HEK293 (cell line): ENCODE data around the gene NDUFB10.

Experiments used
- GLIS2 ChIP-seq: fragments of 450-650 bp; formaldehyde crosslinking; IDR thresholded peaks from 2 replicates; pipeline ENCODE4 v1.5.1; 2016; ENCODE audit warnings: missing biosample characterization, missing genetic modification characterization
- KLF10 ChIP-seq: fragments of 450-650 bp; IDR thresholded peaks from 2 replicates; pipeline ENCODE4 v1.5.1; 2018; ENCODE audit warnings: missing biosample characterization, mild to moderate bottlenecking, missing genetic modification characterization
- KLF8 ChIP-seq: fragments of 450-650 bp; formaldehyde crosslinking; IDR thresholded peaks from 2 replicates; pipeline ENCODE4 v1.5.1; 2016; ENCODE audit warnings: missing biosample characterization, missing genetic modification characterization
- MEIS1 ChIP-seq: sonication (generic); formaldehyde crosslinking; IDR thresholded peaks from 2 replicates; pipeline ENCODE4 v1.8.1; 2022; ENCODE audit warnings: missing genetic modification reagents, mild to moderate bottlenecking, borderline replicate concordance
- MZF1 ChIP-seq: fragments of 450-650 bp; formaldehyde crosslinking; IDR thresholded peaks from 2 replicates; pipeline ENCODE4 v1.5.1; 2017; ENCODE audit warnings: missing biosample characterization, missing genetic modification characterization, borderline replicate concordance
- OVOL3 ChIP-seq: fragments of 450-650 bp; formaldehyde crosslinking; IDR thresholded peaks from 2 replicates; pipeline ENCODE4 v1.5.1; 2016; ENCODE audit warnings: missing biosample characterization, missing genetic modification characterization
- RBAK ChIP-seq: fragments of 450-650 bp; formaldehyde crosslinking; IDR thresholded peaks from 2 replicates; pipeline ENCODE4 v1.5.1; 2016; ENCODE audit warnings: missing biosample characterization, missing genetic modification characterization
- REPIN1 ChIP-seq: fragments of 450-650 bp; formaldehyde crosslinking; IDR thresholded peaks from 2 replicates; pipeline ENCODE4 v1.5.1; 2017; ENCODE audit warnings: missing biosample characterization, missing genetic modification characterization, low read depth
- SP7 ChIP-seq: fragments of 450-650 bp; formaldehyde crosslinking; IDR thresholded peaks from 2 replicates; pipeline ENCODE4 v1.5.1; 2016; ENCODE audit warnings: missing biosample characterization, missing genetic modification characterization
- ZBTB20 ChIP-seq: fragments of 450-650 bp; formaldehyde crosslinking; IDR thresholded peaks from 2 replicates; pipeline ENCODE4 v1.5.1; 2016; ENCODE audit warnings: missing biosample characterization, missing genetic modification characterization
- ZNF10 ChIP-seq: fragments of 450-650 bp; formaldehyde crosslinking; IDR thresholded peaks from 2 replicates; pipeline ENCODE4 v1.5.1; 2017; ENCODE audit warnings: missing biosample characterization, missing genetic modification characterization
- ZNF146 ChIP-seq: fragments of 450-650 bp; formaldehyde crosslinking; IDR thresholded peaks from 2 replicates; pipeline ENCODE4 v1.5.1; 2016; ENCODE audit warnings: missing biosample characterization, missing genetic modification characterization
- ZNF23 ChIP-seq: fragments of 450-650 bp; formaldehyde crosslinking; IDR thresholded peaks from 2 replicates; pipeline ENCODE4 v1.5.1; 2016; ENCODE audit warnings: missing biosample characterization, missing genetic modification characterization, borderline replicate concordance
- ZNF341 ChIP-seq: fragments of 450-650 bp; formaldehyde crosslinking; IDR thresholded peaks from 2 replicates; pipeline ENCODE4; 2016; ENCODE audit warnings: low read depth, missing biosample characterization, missing genetic modification characterization
- ZNF354C ChIP-seq: fragments of 450-650 bp; formaldehyde crosslinking; IDR thresholded peaks from 2 replicates; pipeline ENCODE4 v1.5.1; 2016; ENCODE audit warnings: missing biosample characterization, missing genetic modification characterization, low read depth, borderline replicate concordance
- ZNF391 ChIP-seq: fragments of 450-650 bp; formaldehyde crosslinking; IDR thresholded peaks from 2 replicates; pipeline ENCODE4 v1.5.1; 2016; ENCODE audit warnings: low read depth, missing biosample characterization, missing genetic modification characterization, borderline replicate concordance
- ZNF514 ChIP-seq: fragments of 450-650 bp; formaldehyde crosslinking; IDR thresholded peaks from 2 replicates; pipeline ENCODE4 v1.5.1; 2016; ENCODE audit warnings: missing biosample characterization, missing genetic modification characterization
- ZNF544 ChIP-seq: fragments of 450-650 bp; formaldehyde crosslinking; IDR thresholded peaks from 2 replicates; pipeline ENCODE4 v1.5.0; 2017; ENCODE audit warnings: missing biosample characterization, missing genetic modification characterization
- ZNF600 ChIP-seq: fragments of 450-650 bp; formaldehyde crosslinking; IDR thresholded peaks from 2 replicates; pipeline ENCODE4 v1.5.1; 2016; ENCODE audit warnings: missing biosample characterization, missing genetic modification characterization
- ZNF610 ChIP-seq: fragments of 450-650 bp; formaldehyde crosslinking; IDR thresholded peaks from 2 replicates; pipeline ENCODE4 v1.5.1; 2016; ENCODE audit warnings: missing biosample characterization, missing genetic modification characterization, borderline replicate concordance
- ZNF660 ChIP-seq: fragments of 450-650 bp; IDR thresholded peaks from 2 replicates; pipeline ENCODE4 v1.5.1; 2018; ENCODE audit warnings: missing biosample characterization, mild to moderate bottlenecking, missing genetic modification characterization
- ZNF76 ChIP-seq: fragments of 450-650 bp; formaldehyde crosslinking; IDR thresholded peaks from 2 replicates; pipeline ENCODE4; 2016; ENCODE audit warnings: low read depth, missing biosample characterization, missing genetic modification characterization, borderline replicate concordance
- ZNF837 ChIP-seq: fragments of 450-650 bp; formaldehyde crosslinking; IDR thresholded peaks from 2 replicates; pipeline ENCODE4 v1.5.1; 2016; ENCODE audit warnings: missing biosample characterization, missing genetic modification characterization
- ZXDB ChIP-seq: fragments of 450-650 bp; formaldehyde crosslinking; IDR thresholded peaks from 2 replicates; pipeline ENCODE4 v1.5.1; 2016; ENCODE audit warnings: missing biosample characterization, missing genetic modification characterization
- TF ChIP-seq, protein P1 (sequence below): fragments of 450-650 bp; IDR thresholded peaks from 2 replicates; pipeline ENCODE4 v1.5.1; 2018; ENCODE audit warnings: missing biosample characterization, mild to moderate bottlenecking, missing genetic modification characterization
- TF ChIP-seq, protein P2 (sequence below): fragments of 450-650 bp; formaldehyde crosslinking; IDR thresholded peaks from 2 replicates; pipeline ENCODE4 v1.5.1; 2016; ENCODE audit warnings: missing biosample characterization, missing genetic modification characterization
- TF ChIP-seq, protein P3 (sequence below): IDR thresholded peaks from 2 replicates; pipeline ENCODE4 v1.6.1; 2011; ENCODE audit warnings: mild to moderate bottlenecking, low read depth, low read length, borderline replicate concordance
- TF ChIP-seq, protein P4 (sequence below): fragments of 450-650 bp; formaldehyde crosslinking; IDR thresholded peaks from 2 replicates; pipeline ENCODE4 v1.5.1; 2017; ENCODE audit warnings: missing biosample characterization, missing genetic modification characterization
- TF ChIP-seq, protein P5 (sequence below): fragments of 450-650 bp; formaldehyde crosslinking; IDR thresholded peaks from 2 replicates; pipeline ENCODE4 v1.5.1; 2016; ENCODE audit warnings: missing biosample characterization, missing genetic modification characterization

Gene NDUFB10

DNA sequence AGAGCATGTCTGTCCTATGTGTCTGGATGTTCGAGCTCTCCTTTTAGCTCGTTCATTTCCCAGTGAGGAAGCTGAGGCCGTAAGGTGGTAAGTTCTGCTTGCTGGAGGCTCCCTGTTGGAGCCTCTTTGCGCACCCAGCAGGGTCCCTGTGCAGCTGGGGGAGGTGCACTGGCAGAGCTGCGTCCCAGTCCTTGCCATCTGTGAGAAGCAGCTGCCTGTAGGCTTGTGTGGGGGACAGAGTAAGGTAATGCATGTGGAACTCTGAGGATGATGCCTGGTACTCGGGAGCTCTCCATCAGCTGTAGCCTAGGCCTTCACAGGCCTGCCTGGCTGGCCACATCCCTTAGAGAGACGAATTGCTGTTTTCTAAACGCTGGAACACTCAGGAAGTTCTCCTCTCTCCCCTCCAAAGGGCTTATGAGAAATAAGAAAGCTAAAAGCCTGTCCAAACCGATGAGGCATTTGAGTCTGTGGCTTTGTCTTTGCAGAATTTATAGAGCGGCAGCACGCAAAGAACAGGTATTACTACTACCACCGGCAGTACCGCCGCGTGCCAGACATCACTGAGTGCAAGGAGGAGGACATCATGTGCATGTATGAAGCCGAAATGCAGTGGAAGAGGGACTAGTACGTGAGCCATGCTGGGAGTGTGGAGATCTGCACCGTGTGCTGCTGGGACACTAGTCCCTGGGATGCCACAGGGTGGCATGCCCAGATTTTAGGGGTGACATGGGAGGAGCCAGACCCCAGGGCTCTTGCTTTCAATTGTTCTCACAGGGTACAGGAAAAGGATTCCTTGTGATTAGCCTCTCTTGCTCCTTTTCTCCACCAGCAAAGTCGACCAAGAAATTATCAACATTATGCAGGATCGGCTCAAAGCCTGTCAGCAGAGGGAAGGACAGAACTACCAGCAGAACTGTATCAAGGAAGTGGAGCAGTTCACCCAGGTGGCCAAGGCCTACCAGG lies 1.6 kb downstream of the NDUFB10 start (continued):
- TF ChIP-seq ZNF76 (tag by site-specific recombination) (peak; percentile 91), ZNF23 (no peak), ZBTB20 (tag by site-specific recombination) (peak; percentile 75), REPIN1 (tag by site-specific recombination) (0 out of 2 replicates have a peak, but pooled peaks have one; percentile 46), ZNF341 (tag by site-specific recombination) (peak; percentile 99), RBAK (tag by site-specific recombination) (no peak), ZNF660 (0 out of 2 replicates have a peak, but pooled peaks have one; percentile 61), KLF8 (tag by site-specific recombination) (peak; percentile 20; the same call in 1 of the 2 replicates), ZNF514 (no peak), OVOL3 (tag by site-specific recombination) (0 out of 2 replicates have a peak, but pooled peaks have one; percentile 27), ZNF391 (tag by site-specific recombination) (peak; percentile 76; the same call in 1 of the 2 replicates), MEIS1 (CRISPR knock-in tag) (no peak), GLIS2 (tag by site-specific recombination) (peak; percentile 45), MZF1 (tag by site-specific recombination) (peak; percentile 64; the same call in 1 of the 2 replicates), ZNF544 (tag by site-specific recombination) (no peak), ZNF610 (tag by site-specific recombination) (0 out of 2 replicates have a peak, but pooled peaks have one; percentile 58), ZNF600 (tag by site-specific recombination) (peak; percentile 82), ZNF354C (no peak), ZNF837 (tag by site-specific recombination) (0 out of 2 replicates have a peak, but pooled peaks have one; percentile 36), ZNF146 (0 out of 2 replicates have a peak, but pooled peaks have one; percentile 9), SP7 (peak; percentile 26), KLF10 (peak; percentile 41), ZNF10 (tag by site-specific recombination) (0 out of 2 replicates have a peak, but pooled peaks have one; percentile 15), ZXDB (tag by site-specific recombination) (peak; percentile 74)
- TF ChIP-seq, protein P1, sequence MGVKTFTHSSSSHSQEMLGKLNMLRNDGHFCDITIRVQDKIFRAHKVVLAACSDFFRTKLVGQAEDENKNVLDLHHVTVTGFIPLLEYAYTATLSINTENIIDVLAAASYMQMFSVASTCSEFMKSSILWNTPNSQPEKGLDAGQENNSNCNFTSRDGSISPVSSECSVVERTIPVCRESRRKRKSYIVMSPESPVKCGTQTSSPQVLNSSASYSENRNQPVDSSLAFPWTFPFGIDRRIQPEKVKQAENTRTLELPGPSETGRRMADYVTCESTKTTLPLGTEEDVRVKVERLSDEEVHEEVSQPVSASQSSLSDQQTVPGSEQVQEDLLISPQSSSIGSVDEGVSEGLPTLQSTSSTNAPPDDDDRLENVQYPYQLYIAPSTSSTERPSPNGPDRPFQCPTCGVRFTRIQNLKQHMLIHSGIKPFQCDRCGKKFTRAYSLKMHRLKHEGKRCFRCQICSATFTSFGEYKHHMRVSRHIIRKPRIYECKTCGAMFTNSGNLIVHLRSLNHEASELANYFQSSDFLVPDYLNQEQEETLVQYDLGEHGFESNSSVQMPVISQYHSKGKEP: peak; percentile 94
- TF ChIP-seq, protein P2, sequence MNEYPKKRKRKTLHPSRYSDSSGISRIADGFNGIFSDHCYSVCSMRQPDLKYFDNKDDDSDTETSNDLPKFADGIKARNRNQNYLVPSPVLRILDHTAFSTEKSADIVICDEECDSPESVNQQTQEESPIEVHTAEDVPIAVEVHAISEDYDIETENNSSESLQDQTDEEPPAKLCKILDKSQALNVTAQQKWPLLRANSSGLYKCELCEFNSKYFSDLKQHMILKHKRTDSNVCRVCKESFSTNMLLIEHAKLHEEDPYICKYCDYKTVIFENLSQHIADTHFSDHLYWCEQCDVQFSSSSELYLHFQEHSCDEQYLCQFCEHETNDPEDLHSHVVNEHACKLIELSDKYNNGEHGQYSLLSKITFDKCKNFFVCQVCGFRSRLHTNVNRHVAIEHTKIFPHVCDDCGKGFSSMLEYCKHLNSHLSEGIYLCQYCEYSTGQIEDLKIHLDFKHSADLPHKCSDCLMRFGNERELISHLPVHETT: peak; percentile 38; the same call in 1 of the 2 replicates
- TF ChIP-seq, protein P3, sequence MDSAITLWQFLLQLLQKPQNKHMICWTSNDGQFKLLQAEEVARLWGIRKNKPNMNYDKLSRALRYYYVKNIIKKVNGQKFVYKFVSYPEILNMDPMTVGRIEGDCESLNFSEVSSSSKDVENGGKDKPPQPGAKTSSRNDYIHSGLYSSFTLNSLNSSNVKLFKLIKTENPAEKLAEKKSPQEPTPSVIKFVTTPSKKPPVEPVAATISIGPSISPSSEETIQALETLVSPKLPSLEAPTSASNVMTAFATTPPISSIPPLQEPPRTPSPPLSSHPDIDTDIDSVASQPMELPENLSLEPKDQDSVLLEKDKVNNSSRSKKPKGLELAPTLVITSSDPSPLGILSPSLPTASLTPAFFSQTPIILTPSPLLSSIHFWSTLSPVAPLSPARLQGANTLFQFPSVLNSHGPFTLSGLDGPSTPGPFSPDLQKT: no peak
- TF ChIP-seq, protein P4, sequence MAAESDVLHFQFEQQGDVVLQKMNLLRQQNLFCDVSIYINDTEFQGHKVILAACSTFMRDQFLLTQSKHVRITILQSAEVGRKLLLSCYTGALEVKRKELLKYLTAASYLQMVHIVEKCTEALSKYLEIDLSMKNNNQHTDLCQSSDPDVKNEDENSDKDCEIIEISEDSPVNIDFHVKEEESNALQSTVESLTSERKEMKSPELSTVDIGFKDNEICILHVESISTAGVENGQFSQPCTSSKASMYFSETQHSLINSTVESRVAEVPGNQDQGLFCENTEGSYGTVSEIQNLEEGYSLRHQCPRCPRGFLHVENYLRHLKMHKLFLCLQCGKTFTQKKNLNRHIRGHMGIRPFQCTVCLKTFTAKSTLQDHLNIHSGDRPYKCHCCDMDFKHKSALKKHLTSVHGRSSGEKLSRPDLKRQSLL: peak; percentile 92
- TF ChIP-seq, protein P5, sequence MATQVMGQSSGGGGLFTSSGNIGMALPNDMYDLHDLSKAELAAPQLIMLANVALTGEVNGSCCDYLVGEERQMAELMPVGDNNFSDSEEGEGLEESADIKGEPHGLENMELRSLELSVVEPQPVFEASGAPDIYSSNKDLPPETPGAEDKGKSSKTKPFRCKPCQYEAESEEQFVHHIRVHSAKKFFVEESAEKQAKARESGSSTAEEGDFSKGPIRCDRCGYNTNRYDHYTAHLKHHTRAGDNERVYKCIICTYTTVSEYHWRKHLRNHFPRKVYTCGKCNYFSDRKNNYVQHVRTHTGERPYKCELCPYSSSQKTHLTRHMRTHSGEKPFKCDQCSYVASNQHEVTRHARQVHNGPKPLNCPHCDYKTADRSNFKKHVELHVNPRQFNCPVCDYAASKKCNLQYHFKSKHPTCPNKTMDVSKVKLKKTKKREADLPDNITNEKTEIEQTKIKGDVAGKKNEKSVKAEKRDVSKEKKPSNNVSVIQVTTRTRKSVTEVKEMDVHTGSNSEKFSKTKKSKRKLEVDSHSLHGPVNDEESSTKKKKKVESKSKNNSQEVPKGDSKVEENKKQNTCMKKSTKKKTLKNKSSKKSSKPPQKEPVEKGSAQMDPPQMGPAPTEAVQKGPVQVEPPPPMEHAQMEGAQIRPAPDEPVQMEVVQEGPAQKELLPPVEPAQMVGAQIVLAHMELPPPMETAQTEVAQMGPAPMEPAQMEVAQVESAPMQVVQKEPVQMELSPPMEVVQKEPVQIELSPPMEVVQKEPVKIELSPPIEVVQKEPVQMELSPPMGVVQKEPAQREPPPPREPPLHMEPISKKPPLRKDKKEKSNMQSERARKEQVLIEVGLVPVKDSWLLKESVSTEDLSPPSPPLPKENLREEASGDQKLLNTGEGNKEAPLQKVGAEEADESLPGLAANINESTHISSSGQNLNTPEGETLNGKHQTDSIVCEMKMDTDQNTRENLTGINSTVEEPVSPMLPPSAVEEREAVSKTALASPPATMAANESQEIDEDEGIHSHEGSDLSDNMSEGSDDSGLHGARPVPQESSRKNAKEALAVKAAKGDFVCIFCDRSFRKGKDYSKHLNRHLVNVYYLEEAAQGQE (tag by site-specific recombination): peak; percentile 74
